NK-92 treated with Interleukin-12 subunit alpha and Interleukin-12 subunit beta, amount 100 ng/mL, for 24 hours (cell line): ENCODE results near the gene KDM2B.
"Not testable (repeated sequence)": the region's sequence is repeated elsewhere in the genome, so short reads cannot be mapped to it uniquely, and the experiment has no call there.

Source experiments
- DNase-seq: peaks from one replicate; lab custom pipeline; 2025; lab: John Stamatoyannopoulos, UW

KDM2B gene

DNA sequence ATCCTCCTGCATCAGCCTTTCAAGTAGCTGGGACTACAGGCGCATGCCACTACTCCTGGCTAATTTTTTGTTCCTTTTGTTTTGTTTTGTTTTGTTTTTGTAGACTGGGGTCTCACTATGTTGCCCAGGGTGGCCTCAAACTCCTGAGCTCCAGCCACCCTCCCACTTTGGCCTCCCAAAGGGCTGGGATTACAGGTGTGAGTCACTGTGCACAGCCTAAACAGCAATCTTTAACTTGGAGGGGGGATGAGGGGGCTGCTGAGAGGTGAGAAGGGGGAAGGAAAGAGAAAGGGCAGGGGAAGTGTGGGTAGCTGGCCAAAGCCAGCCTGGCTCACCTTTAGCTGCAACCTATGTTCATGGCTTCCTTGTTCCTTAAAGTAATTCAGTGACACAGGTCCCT lies 77.4 kb downstream of the KDM2B start:
- DNase-seq: no peak

DNA sequence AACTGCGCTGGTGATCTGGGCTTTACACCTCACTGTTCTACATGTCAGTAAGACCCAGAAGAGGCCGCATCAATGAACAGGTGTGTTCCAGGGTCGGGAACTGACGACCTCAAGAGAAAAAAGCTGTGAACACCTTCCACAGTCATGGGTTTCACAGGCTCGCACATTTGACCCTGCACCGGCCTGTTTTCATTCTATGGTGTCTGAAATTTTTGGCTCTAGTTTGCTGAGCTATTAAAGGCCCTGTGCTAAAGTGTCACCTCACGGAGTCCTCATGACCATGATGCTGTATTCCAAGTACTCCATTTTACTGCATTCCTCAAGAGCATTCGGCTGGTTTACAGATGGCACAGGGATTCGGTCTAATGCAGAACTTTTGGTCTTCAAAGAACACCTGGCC lies 78.9 kb downstream of the KDM2B start:
- DNase-seq: no peak

DNA sequence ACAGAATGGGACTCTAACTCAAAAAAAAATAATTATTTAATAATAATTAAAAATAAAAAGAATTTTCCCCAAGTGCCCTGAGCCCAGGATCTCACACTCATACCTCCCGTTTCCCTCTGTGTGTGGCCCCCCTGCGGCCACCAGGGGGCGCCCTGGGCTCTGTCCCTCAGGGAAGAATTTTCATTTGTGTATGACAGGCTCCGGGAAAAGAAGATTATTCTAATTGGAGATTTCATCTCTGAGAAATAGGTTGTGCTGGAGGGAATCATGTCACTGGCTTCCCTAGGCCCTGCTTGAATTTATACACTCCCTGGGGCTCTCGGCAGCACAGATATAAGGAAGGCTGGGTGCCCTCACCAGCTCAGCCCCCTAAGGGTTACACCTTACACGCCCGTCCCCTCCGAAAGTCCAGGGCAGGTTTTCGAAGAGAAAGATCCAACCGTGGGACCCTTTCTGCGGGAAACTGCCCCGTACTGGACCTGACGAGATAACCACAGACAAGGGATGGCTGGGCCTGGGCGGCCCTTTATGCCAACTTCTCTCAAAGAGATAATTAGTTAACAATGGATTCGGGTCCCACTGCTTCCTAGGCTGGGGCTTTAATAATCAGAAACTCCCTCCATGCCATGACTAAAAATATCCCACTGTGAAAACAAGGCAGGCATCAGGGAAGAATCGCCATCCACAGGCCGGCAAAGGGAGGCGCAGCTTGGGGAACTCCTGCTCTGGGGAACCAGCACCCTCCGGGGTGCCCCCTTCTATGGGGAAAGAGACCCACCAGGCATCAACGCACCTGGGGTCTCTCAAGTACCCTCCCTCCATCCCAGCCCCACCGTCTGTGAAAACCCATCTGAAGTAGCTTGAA lies 80.7 kb downstream of the KDM2B start:
- peak; percentile 14 for DNase-seq

DNA sequence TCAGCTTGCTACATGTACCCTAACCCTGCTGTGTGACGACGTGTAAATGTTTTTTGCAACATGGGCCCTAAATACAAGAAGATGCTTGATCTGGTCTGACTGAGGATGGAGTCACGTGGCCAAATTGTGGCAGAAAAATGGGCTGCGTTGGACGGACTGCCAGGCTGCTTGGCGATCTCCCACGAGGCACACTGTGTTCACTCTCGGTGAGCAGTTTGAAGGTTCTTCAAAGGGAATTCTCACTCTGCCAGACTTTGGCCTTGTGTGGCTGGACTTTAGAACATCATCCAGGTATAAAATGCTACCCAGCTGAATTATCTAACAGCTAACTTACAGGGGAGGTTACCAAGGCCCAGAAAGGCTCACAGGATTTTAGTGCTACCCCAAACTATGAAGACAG lies 85.1 kb downstream of the KDM2B start:
- no peak for DNase-seq

DNA sequence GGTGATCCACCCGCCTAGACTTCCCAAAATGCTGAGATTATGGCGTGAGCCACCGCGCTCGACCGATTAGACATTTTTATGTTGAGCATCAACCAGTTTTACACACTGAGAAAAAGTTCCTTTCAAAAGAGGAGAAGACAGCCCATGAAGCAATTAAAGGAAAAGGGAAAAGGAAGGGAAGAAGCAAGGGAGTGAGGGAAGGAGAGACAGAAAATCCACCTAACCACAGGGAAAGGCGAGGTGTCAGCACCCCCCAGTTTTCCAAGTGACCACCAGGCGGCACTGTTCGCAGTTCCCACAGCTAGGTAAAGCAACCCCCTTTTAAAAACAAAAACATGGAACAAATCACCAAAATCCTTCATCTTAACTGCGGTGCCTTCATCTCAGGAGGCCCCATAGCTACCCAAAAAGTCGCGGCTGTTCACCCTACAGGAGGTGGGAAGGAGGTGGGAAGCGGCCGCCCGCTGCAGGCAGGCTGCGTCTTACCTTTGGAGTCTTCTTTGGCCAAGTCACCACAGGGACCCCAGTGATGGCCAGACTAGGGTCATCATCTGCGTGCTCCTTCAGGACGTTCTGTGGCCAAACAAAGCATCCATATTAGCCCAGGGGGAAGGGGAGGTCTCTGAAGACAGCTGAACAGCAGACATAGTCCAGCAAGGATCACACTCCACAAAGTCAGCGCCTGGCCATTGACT lies 86.6 kb downstream of the KDM2B start:
- DNase-seq: peak; percentile 18

DNA sequence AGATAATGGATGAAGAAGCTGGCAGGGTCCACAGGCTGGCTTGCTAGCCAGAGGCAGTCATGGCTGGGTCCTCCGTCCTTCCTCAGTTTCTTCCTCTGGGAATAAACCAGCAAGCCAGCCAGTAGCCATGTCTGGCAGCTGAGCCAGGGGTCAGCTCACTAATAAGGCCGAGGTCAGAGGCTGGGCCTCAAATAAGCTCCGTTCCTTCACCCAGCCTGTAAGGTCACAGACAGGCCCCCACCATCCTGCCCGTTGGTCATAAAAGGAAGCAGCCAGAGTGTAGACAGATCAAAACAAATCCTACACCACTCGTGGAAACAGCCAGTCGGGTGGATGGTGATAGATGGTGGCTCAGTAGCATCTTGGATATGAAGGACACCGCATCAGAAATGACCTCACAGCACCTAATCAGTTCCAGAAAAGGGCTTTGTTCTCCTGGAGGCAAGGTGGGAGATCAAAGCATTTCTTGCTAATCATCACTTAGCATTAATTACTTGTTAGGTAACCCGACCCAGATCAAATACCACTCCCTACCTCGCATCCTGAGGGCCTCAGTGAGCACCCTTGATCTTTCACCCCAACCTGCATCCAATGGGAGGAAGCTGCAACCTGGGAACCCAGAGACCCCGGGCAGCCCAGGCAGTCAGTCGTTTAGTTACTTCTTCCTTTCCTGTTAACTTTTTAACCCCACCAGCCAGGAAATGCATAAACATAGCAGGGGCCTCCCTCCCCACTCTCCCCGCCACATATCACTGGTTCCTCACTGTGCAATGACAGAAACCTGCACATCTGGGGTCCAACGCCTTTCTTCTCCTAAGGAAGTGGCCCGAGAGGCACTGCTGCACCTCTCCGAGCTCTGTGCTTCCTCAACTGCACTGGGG lies 90.2 kb downstream of the KDM2B start:
- DNase-seq: no peak

DNA sequence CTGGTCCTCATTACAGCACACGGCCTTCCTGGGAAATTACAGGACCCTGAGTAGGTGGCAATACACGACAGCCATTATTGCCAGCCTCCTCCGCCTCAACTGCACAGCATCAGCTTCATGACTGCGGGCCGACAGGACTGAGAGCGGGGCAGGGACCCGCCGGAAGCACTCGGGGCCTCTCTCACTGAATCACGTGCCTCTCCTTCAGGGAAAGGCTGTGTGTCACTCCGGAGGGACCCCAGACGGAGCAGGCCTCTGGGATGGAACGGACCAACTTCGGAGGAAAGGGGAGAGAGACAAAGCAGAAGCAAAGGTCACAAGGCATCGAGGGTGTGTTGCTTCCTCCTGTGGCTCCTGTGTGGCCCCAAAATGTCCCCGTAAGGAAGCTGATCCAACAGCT lies 90.9 kb downstream of the KDM2B start:
- no peak for DNase-seq

DNA sequence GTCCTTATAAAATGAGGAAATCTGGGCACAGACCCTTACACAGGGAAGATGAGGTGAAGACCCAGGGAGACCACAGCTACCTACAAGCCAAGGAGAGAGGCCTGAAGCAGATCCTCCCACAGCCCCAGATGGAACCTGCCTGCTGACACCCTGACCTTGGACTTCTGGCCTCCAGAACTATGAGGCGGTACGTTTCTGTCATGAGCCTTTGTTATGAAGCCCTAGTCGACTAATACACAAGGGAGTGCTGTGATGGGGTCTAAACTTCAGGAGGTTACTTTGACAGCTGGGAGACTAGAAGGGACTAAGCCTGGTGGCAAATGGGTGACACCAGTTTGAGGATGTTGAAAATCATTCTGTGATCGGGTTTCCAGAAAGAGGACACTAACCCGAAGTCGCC lies 95.9 kb downstream of the KDM2B start:
- DNase-seq: no peak

DNA sequence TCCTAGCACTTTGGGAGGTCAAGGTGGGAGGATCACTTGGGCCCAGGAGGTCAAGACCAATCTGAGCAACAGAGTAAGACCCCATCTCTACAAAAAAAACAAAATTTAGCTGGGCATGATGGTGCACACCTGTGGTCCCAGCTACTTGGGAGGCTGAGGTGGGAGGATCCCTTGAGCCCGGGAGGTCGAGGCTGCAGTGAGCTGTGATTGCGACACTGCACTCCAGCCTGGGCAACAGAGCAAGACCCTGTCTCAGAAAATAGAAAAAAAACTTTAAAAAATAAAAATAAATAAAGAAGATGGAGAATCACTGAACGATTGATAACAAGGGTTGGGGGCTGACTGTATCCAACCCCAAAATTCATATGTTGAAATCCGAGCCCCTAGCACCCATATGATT lies 96.3 kb downstream of the KDM2B start:
- not testable (repeated sequence) for DNase-seq

DNA sequence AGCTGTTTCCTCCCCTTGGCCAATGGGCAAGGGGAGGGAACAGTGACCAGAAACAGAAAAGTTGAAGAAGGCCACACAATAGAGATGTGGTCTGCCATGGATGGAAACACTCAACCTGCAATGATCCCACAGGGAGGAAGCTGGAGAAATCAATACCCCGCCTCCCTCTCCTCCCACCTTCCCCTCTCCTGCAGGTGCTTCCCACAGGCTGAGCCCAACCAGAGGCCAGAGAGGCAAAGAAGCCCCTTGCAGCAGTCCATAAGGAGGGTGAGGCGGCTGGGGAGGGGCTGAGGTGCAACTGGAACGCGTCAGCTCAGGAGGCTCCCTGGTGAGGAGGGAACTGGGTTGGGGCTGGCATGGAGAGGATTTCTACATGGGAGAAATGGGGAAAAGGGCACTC lies 96.9 kb downstream of the KDM2B start:
- no peak for DNase-seq

DNA sequence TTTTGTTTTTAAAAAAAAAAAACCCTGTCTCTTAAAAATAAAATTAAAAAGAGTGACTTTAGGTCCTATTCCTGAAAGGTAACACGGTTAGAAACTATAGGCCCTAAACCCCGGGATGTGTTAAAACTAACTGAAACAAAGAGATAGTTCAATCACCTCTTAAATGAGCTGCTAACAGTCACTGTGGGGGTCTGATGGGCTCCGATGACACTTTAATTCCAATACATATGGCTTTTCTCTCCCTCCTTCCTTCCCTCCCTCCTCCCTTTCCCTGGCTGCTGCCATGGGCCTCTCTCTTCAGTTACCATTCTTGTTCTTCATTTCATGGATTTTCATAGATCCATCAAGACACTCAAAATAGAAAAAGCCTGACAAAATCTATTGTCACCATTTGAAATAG lies 104.3 kb downstream of the KDM2B start:
- no peak for DNase-seq

DNA sequence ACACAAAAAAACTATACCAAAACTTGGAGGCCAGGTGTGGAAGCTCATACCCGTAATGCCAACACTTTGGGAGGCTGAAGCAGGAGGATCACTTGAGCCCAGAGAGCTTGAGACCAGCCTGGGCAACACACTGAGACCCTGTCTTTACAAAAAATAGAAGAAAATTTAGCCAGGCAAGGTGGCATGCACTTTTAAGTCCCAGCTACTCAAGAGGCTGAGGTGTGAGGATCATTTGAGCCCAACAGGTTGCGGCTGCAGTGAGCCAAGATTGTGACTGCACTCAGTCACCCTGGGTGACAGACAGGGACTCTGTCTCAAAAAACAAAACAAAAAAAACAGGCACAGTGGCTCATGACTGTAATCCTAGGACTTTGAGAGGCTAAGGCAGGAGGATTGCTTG lies 105.5 kb downstream of the KDM2B start:
- DNase-seq: no peak

DNA sequence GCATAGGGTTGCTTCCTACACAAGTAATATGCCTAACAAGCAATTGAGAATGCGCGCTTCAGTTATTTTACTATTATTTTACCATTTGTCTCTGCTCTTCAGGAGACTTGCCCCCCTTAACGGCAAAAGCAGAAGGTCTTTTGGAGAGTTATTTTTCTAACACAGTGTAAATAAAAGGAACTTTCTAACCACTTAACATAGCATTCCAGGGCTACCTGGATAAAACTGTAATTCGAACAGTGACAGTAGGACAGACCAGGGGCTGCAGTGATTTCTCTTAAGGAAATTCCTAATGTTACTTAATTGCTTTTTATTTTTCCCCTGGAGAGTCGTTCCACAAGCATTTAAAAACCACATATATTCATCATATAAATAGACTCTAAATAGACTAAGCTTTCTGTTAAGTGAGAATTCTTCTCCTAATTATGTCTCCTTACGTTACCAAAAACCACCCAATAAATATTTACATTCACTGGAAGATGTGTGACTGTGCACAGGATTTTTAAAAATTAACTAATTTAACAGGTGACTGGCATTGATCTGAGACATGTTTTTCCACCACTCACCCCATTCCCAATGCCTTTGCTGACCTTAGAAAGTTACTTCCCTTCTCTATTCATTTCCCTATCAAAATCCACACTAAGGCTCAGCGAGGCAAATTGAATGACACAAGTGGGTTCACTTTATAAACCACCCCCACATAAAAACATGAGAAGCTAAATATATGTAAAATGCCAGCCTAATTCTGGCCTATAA lies 108.5 kb downstream of the KDM2B start:
- DNase-seq: no peak

DNA sequence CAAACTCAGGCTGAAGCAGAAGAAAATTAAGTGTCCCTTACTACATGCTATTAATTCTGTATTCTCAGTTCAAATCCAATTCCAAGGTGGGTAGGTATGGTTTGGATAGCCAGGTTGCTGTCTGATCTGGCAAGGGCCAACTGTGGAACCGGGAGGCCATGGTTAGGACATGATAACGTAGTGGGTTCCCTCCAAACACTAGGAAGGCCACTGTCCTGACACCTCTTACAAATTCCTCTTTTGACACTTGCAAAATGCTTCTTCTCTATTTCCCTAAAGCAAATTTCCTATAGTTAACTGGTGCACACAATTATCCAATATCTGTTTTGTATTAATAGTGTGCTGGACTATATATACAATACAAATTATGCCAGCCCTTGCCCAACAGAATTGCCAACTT lies 110.1 kb downstream of the KDM2B start:
- no peak for DNase-seq

DNA sequence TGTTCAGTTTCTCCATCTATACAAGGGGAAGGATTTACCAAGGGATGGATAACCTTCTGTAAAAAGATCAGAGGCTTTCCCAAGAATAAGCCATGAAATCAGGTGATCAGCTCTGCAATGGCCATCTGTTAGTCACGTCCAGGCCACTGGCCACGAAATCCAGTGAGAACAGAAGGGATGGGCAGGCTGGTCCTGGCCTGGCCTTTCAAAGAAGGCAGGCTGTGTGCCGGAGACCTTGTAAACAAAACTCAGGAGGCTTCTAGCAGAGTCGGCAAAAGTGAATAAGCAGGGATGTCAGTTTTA lies 112.4 kb downstream of the KDM2B start:
- DNase-seq: no peak

DNA sequence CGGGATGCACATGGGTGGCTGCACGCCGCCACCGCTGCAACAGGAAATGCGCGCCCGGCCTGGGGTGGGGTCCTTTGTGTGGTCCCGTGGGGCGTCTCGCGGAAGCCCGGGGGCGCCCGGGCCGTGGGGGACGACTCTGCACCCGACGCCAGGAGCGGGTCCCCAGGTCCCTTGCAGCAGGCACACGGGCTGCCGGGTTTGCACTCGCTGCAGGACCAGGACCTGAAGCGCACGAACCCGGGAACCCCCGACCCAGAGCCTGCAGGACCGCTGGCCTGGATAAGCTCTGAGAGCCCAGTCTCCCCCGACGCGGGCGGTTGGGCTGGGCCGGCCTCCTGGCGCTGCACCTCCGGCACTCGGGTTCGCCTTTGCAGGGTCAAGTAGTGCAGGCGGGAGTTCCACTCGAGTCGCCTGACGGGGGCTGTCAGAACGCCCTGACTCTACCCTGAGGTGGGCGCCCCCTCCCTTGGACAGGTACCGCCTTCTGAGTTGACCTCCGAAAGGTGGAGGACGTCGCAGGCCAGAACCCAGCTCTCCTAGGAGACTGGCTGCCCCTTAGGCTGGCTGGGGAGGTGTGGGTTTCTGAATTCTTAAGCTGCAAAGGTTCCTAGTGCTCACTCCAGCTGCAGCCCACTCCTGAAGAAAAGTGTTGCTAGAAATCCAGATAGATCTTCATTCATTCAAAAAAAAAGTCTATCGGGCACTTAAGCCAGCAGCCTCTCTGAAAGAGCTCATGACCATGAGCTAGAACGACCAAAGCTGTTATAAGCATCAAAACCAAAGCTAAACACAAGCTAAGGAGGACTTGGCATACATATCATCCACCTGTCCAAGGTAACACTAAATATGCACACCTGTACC lies 113.0 kb downstream of the KDM2B start:
- DNase-seq: no peak

DNA sequence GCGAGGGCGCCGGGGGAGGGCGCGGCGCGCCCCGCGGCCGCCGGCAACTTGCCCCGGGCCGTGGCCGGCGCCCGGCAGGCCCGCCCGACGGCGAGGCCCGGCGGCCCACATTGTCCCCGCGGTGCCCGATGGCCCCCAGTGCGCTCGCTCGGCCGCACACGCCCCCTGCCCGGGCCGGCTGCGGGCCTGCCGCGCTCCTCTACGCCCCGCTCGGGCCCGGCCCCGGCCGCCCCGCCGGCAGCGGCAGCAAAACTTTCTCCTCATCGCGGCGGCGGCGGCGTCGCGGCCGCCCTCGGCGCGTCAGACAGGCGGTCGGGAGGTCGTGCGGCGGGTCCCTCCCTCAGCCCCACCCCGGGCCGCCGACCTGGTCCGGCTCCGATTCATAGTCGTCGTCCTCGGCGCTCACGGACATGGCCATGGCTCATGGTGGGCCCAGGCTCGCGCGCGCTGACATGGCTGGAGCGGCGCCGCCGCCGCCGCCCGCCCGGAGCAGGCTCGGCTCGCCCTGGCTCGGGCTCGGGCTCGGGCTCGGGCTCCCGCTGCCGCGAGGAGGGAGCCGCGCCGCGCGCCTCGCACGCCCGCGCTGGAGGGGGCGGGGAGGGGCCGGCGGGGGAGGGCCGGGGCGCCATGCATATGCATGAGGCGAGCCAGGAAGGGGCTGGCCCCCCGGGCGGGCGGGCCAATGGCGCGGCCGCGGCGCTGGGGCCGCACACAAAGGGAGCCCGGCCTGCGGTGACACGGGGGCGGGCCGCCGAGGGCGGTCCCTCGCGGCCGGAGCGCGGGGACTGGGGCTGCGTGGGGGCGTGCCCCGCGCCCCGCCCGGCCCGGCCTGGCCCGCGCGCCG lies 113.8 kb downstream of the KDM2B start:
- peak; percentile 78 for DNase-seq

DNA sequence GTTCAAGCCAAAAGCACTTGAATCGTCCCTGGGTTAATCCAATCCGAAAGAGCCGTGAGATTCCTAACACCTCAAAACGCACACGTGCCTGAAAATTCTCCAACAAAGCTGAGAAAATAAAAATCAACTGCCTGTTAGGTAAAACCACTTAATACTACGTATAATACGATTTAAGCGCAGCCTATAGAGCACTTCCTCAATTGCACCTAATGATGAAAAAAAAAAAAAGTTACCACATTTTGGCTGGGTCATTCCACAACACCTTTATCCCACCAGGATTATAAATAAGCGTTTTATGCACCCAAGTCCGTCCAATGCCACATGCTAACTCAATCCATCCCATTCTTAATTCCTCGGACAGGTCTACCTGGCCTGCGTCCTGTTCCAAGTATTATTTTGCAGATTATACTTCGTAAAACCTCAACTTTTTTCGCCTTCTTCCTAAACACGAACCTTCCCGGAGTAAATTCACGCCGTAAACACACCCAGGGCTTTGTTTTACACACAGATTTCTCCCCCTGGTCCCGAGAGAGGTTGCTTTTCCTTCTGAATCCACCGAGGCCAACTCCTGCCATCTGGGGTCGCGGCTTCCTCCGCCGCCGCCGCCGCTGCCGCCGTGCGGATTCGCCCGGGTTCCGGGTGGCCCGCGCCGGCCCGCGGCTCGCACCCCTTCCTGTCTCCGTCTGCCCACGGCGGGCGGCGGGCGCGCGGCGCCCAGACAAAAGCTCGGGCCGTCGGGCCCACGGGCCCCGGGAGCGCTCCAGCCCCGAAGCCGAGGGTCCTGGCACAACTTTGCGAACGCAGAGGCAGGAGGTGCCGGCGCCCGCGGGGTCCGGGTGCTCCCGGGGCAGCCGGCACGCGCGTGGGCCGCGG lies 114.7 kb downstream of the KDM2B start:
- peak; percentile 24 for DNase-seq

DNA sequence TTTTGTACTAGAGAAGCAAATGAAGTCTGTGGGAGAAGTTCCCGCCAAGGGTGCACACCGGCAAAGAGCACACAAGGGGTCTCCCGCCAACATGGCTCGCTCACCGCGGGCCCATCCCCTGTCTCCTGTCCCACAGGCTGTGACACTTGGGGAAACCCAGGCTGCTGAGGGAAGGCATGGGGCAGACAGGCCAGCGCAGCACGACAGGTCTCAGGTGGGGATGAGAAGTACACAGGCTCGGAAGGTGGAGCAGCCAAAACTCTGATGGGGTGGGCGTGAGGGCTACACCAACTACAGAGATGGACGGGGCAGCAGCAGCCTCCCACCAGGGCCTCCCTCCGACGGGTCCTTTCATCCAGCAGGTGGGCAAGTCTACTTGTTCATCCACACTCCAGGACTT lies 116.5 kb downstream of the KDM2B start:
- DNase-seq: no peak
